Transverse colon (tissue), 4 donors: ENCODE measurements around the gene SF3B4. TPM values are rescaled to one million over a fixed set of nuclear protein-coding genes. Genes with fewer than 3 reads are reported as not detected.

Experiments used
- DNase-seq: peaks from one replicate; pipeline ENCODE4 v3.0.0-alpha.2; 2019
- H3K27ac ChIP-seq, 4 donors: fragments of 200-600 bp; sonication (generic); 2 replicates each; pipeline ENCODE4 v1.5.1; 2016 to 2018; ENCODE audit warnings: inconsistent platforms in 4 of 4
- H3K27me3 ChIP-seq: fragments of 200-600 bp; sonication (generic); 2 replicates; pipeline ENCODE4 v1.5.1; 2017; ENCODE audit warnings: inconsistent platforms
- H3K36me3 ChIP-seq, 4 donors: fragments of 200-600 bp; sonication (generic); 2 replicates each; pipeline ENCODE4 v1.5.1; 2017 to 2019; ENCODE audit warnings: inconsistent platforms in 4 of 4
- H3K4me1 ChIP-seq, 4 donors: fragments of 200-600 bp; sonication (generic); 2 replicates each; pipeline ENCODE4 v1.5.1; 2017 to 2020; ENCODE audit warnings: inconsistent platforms in 4 of 4
- H3K4me3 ChIP-seq, 4 donors: fragments of 200-600 bp; sonication (generic); 1 replicate in 1 of 4; 2 replicates in 3 of 4; pipeline versions ENCODE4 v1.5.1 to v1.6.1; 2017 to 2019; ENCODE audit warnings: inconsistent platforms in 4 of 4
- H3K9me3 ChIP-seq, 2 donors: fragments of 200-600 bp; sonication (generic); 2 replicates each; pipeline ENCODE4 v1.5.1; 2017 to 2019; ENCODE audit warnings: inconsistent platforms in 2 of 2
- EP300 ChIP-seq: sonication (generic); formaldehyde crosslinking; IDR thresholded peaks from one replicate; pipeline ENCODE4 v1.6.1; 2017; ENCODE audit warnings: antibody characterized with exemption, low read depth
- POLR2A ChIP-seq: fragments of 450-650 bp; IDR thresholded peaks from one replicate; pipeline ENCODE4 v1.6.1; 2016; ENCODE audit warnings: antibody characterized with exemption, mild to moderate bottlenecking, moderate library complexity
- POLR2AphosphoS5 ChIP-seq, 3 donors: sonication (generic); formaldehyde crosslinking; IDR thresholded peaks; one replicate each; pipeline ENCODE4 v1.6.1; 2016; ENCODE audit warnings: antibody characterized with exemption in 3 of 3
- WGBS, 2 donors: methylation state at CpG; one replicate each; pipeline ENCODE4 v1.1.5; 2018; ENCODE audit warnings: low coverage in 1 of 2; 5-methylcytosine and 5-hydroxymethylcytosine counted together
- in situ Hi-C, 4 donors: fragments of 200-750 bp; cut with MboI; loops; one replicate each; pipeline versions ENCODE4 v1.15.0 to v1.15.1; 2017; ENCODE audit warnings: low sequenced_read_pairs in 3 of 4, low pct_ligation_motif_present in 1 of 4, low pct_unique_long_range_greater_than_20kb in 1 of 4
- intact Hi-C: fragments of 100-400 bp; cut with DNase I; formaldehyde crosslinking; loops from one replicate; pipeline ENCODE4 v1.15.1; 2023; ENCODE audit warnings: low total_unique reads
- total RNA-seq, 4 donors: library from RNA; depleted of rRNA; stranded (reverse); fragments of >200 nt; gene quantifications; one replicate each; pipeline ENCODE4 v1.1.0, GENCODE V29; 2016
- TF ChIP-seq, protein P1 (sequence below), 5 experiments: fragments of 200-600 bp in 3 of 5; fragments of 450-650 bp in 2 of 5; sonication (generic) in 3 of 5; IDR thresholded peaks; 1 replicate in 2 of 5; 2 replicates in 3 of 5; pipeline ENCODE4 v1.5.1; 2016 to 2017; ENCODE audit warnings: antibody characterized with exemption in 5 of 5, inconsistent platforms in 3 of 5, mild to moderate bottlenecking in 2 of 5, moderate library complexity in 1 of 5

Gene SF3B4
- total RNA-seq, 4 donors from 2014 or later: 32.4 to 78.6 (median 46.2) TPM

DNA sequence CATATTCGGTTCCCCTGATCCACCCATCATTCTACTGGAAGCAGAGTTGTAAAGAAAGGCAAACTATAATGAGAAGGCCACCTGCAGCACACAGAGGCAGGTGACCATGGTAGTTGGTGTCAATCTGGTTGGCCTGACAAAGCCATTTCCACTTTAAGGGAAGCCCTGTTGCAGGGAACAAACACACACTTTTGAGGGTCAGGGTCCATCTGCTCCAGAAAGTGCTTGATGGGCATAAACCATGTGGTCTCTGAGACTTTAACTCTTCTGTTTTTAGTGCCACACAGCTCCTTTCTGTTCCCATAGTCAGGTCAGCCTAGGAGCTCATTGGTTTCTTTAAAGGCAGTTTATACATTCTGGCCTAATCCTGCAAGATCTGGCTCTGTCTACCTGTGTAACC lies 45.7 kb downstream of the SF3B4 start:
- peaks cover 0 to 18% (median 11%) of the 10 kb centered on the region in 4 donors for H3K4me1 ChIP-seq
- H3K9me3 ChIP-seq: no peaks in the 10 kb centered on the region
- in situ Hi-C loops: no loop called here
- TF ChIP-seq, protein P1, sequence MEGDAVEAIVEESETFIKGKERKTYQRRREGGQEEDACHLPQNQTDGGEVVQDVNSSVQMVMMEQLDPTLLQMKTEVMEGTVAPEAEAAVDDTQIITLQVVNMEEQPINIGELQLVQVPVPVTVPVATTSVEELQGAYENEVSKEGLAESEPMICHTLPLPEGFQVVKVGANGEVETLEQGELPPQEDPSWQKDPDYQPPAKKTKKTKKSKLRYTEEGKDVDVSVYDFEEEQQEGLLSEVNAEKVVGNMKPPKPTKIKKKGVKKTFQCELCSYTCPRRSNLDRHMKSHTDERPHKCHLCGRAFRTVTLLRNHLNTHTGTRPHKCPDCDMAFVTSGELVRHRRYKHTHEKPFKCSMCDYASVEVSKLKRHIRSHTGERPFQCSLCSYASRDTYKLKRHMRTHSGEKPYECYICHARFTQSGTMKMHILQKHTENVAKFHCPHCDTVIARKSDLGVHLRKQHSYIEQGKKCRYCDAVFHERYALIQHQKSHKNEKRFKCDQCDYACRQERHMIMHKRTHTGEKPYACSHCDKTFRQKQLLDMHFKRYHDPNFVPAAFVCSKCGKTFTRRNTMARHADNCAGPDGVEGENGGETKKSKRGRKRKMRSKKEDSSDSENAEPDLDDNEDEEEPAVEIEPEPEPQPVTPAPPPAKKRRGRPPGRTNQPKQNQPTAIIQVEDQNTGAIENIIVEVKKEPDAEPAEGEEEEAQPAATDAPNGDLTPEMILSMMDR (IDR thresholded peaks at IDR 0.05): no peak
- TF ChIP-seq EP300 (no peak), POLR2AphosphoS5 (IDR thresholded peaks at IDR 0.05) (no peak), POLR2A (no peak)
- H3K27ac ChIP-seq: no peak overlapping the region
- no peak for DNase-seq
- intact Hi-C loops: no loop called here
- 88% methylated on average over 1 of the region's 1 CpG; no CpG with 5 or more reads in 1 of the 2 donors for WGBS, 2 donors
- H3K36me3 ChIP-seq: no peaks in the 10 kb centered on the region
- no peaks in the 10 kb centered on the region for H3K27me3 ChIP-seq
- H3K4me3 ChIP-seq: no peak overlapping the region

DNA sequence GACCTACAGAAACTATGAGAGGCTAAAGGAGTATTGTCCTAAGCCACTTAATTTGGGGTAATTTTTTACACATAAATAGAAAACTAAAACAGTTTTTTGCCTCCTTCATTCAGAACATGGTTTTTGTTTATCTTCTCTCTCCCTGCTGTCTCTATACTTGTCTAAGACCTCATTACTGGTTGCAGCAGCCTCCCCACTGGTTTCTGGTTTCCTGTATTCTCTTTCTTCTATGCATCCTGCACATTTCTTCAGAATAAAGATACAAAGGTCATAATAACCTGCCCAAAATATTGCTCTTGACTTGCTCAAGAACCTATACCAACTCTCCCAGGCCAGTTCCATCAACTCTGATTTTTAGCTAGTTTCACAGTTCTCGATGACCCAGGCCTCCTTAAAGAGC lies 48.0 kb downstream of the SF3B4 start:
- Histone ChIP-seq H3K4me1 (peaks cover 0 to 11% (median 4%) of the 10 kb centered on the region in 4 donors), H3K27ac (peak overlapping the region in 1 of 4 donors; percentile 2), H3K27me3 (no peaks in the 10 kb centered on the region), H3K9me3 (no peaks in the 10 kb centered on the region), H3K36me3 (no peaks in the 10 kb centered on the region), H3K4me3 (no peak overlapping the region)
- in situ Hi-C loops (no loop called here), intact Hi-C loops (no loop called here)
- DNase-seq: no peak
- TF ChIP-seq, protein P1 (IDR thresholded peaks at IDR 0.05): no peak
- TF ChIP-seq POLR2AphosphoS5 (IDR thresholded peaks at IDR 0.05): no peak
- TF ChIP-seq POLR2A: no peak
- TF ChIP-seq EP300: no peak
- WGBS, 2 donors: 90 to 92% methylated on average over 1 of the region's 1 CpG

DNA sequence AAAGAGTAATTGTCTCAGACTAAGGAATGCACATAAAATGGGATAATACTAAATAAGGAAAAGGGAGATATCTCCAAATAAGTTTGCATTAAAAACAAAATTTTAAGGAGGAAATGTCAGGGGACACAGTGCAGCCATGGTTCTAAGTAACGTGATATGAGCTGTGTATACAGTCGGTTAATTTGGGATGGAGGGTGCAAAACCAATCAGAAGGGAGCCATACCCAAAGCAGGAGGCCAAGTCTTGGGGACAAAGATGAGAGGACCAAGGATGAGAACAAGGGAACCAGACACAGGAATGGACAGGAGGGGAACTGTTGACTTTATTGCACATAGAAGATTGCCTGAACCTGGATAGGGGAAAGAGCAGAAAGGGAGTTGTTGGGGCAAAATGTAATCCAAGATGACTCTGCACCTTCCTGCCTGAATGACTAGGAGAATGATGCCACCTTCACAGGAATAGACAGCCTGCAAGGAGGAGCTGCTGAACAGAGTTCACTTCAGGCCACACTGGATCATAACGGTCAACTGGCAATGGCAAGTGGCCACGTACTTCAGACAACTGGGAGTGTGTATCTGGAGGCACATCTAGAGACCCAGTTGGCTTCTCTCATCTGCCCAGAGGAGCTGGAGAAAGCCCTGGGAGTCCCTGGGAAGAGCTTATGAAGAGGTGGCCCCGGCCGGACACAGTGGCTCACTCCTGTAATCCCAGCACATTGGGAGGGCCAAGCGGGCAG lies 50.2 kb downstream of the SF3B4 start:
- Histone ChIP-seq H3K36me3 (no peaks in the 10 kb centered on the region), H3K4me3 (no peak overlapping the region), H3K27ac (no peak overlapping the region), H3K4me1 (no peaks in the 10 kb centered on the region), H3K9me3 (no peaks in the 10 kb centered on the region), H3K27me3 (no peaks in the 10 kb centered on the region)
- DNase-seq: no peak
- WGBS, 2 donors: 92 to 100% methylated on average over 2 to 6 of the region's 7 CpGs
- in situ Hi-C loops (no loop called here), intact Hi-C loops (no loop called here)
- TF ChIP-seq POLR2AphosphoS5 (IDR thresholded peaks at IDR 0.05): no peak
- TF ChIP-seq, protein P1 (IDR thresholded peaks at IDR 0.05): no peak

Other genes starting within 250 kb of the SF3B4 start
- 1 to 10 TPM in 1 of 4 donors, not detected in 3; 2.9 TPM for gene FCGR1A, start 145.1 kb downstream of the SF3B4 start, total RNA-seq
- 10 to 100 TPM in 3 of 4 donors, 1 to 10 TPM in 1; 7.4 to 61.0 (median 31.5) TPM for gene BOLA1, start 28.2 kb downstream of the SF3B4 start, total RNA-seq
- gene SV2A, start 10.0 kb downstream of the SF3B4 start, total RNA-seq: 1 to 10 TPM in 3 of 4 donors, under 1 TPM in 1; 0.40 to 2.5 (median 1.5) TPM
- 100 to 1,000 TPM; 284 to 483 (median 296) TPM for gene MTMR11, start 9.1 kb upstream of the SF3B4 start, total RNA-seq
- 10 to 100 TPM; 11.3 to 26.8 (median 25.5) TPM for gene OTUD7B, start 82.9 kb upstream of the SF3B4 start, total RNA-seq
- 10 to 100 TPM; 16.1 to 47.5 (median 34.7) TPM for gene VPS45, start 140.0 kb upstream of the SF3B4 start, total RNA-seq
- gene PLEKHO1, start 222.1 kb upstream of the SF3B4 start, total RNA-seq: 10 to 100 TPM; 35.9 to 76.3 (median 49.7) TPM